Measurements from ENCODE around the gene GPR158. TPM values are rescaled to one million over a fixed set of nuclear protein-coding genes. Genes with fewer than 3 reads are reported as not detected.
A peak's percentile ranks its signal among the peaks of the same experiment; 100 is the strongest.

Gene GPR158
- total and polyA plus RNA-seq, 4 donors: 0.02 to 0.97 TPM; not detected in 2

DNA sequence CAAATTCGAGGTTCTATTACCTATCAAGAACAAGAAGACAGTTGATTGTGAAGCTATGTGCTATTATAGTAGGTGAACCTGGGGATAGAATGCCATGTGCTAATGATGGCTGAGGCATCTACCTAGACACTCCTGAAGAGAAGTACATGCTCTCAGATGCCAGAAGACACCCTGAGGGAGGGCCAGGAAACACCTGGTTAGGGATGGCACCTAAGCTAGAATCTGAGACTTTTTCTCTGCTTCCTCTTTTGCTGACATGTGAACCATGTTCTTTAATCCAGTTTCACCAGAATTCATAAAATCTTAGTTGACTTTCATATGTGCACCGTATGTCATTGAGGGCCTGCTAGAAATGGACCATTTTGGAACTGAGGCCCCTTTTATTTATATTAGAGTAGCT, 242.8 kb downstream of the GPR158 start:
- ATAC-seq (ENCODE audit: insufficient read depth, low FRiP score): no peak
- H3K9me3 ChIP-seq (ENCODE audit: control insufficient read depth in 4 of 4, insufficient read depth in 3 of 4, low read length in 3 of 4): no peaks in the 10 kb centered on the region
- H3K4me3 ChIP-seq: no peak overlapping the region
- H3K27me3 ChIP-seq (ENCODE audit: control insufficient read depth in 3 of 3, insufficient read depth in 3 of 3, low read length in 2 of 3): no peaks in the 10 kb centered on the region
- TF ChIP-seq, protein P1, sequence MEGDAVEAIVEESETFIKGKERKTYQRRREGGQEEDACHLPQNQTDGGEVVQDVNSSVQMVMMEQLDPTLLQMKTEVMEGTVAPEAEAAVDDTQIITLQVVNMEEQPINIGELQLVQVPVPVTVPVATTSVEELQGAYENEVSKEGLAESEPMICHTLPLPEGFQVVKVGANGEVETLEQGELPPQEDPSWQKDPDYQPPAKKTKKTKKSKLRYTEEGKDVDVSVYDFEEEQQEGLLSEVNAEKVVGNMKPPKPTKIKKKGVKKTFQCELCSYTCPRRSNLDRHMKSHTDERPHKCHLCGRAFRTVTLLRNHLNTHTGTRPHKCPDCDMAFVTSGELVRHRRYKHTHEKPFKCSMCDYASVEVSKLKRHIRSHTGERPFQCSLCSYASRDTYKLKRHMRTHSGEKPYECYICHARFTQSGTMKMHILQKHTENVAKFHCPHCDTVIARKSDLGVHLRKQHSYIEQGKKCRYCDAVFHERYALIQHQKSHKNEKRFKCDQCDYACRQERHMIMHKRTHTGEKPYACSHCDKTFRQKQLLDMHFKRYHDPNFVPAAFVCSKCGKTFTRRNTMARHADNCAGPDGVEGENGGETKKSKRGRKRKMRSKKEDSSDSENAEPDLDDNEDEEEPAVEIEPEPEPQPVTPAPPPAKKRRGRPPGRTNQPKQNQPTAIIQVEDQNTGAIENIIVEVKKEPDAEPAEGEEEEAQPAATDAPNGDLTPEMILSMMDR (IDR thresholded peaks at IDR 0.05; ENCODE audit: control extremely low read depth, extremely low read depth): no peak
- no peak overlapping the region for H3K27ac ChIP-seq (ENCODE audit: low read depth in 1 of 2, low read length in 1 of 2)
- WGBS, 2 donors: 78 to 82% methylated on average over 2 of the region's 2 CpGs
- H3K36me3 ChIP-seq (ENCODE audit: control insufficient read depth in 4 of 4, insufficient read depth in 4 of 4, low read length in 4 of 4): no peaks in the 10 kb centered on the region
- DNase-seq: no peak
- H3K9ac ChIP-seq (ENCODE audit: insufficient read depth in 1 of 2, low read length in 2 of 2): no peak overlapping the region
- H3K4me1 ChIP-seq (ENCODE audit: control insufficient read depth in 5 of 5, insufficient read depth in 5 of 5, low read length in 5 of 5): no peaks in the 10 kb centered on the region

DNA sequence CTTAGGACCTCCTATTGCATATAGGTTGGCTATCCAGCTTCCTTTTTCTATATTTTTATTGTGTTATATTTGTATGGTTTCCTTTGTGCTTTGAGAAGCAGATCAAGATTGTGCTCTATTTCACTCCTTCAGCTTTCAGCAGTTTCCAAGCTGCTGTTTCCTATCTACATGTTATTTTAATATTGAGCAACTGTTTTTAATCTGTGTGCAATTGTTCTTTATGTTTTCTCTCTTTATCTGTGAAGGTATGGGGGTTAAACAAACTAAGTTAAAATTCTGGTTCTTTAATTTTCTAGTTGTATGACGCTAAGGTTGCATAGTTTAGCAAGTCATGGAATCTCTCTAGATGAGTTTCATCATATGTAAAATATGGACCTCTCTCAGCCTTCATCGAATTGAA, 251.0 kb downstream of the GPR158 start:
- no peaks in the 10 kb centered on the region for H3K9me3 ChIP-seq (ENCODE audit: control insufficient read depth in 4 of 4, insufficient read depth in 3 of 4, low read length in 3 of 4)
- DNase-seq (no peak), ATAC-seq (ENCODE audit: insufficient read depth, low FRiP score) (no peak)
- H3K27me3 ChIP-seq (ENCODE audit: control insufficient read depth in 3 of 3, insufficient read depth in 3 of 3, low read length in 2 of 3): no peaks in the 10 kb centered on the region
- WGBS, 2 donors: 71 to 77% methylated on average over 2 of the region's 2 CpGs
- H3K4me1 ChIP-seq (ENCODE audit: control insufficient read depth in 5 of 5, insufficient read depth in 5 of 5, low read length in 5 of 5): no peaks in the 10 kb centered on the region
- no peak overlapping the region for H3K4me3 ChIP-seq
- H3K27ac ChIP-seq (ENCODE audit: low read depth in 1 of 2, low read length in 1 of 2): no peak overlapping the region
- no peaks in the 10 kb centered on the region for H3K36me3 ChIP-seq (ENCODE audit: control insufficient read depth in 4 of 4, insufficient read depth in 4 of 4, low read length in 4 of 4)
- TF ChIP-seq, protein P1 (IDR thresholded peaks at IDR 0.05; ENCODE audit: control extremely low read depth, extremely low read depth): no peak
- H3K9ac ChIP-seq (ENCODE audit: insufficient read depth in 1 of 2, low read length in 2 of 2): no peak overlapping the region

DNA sequence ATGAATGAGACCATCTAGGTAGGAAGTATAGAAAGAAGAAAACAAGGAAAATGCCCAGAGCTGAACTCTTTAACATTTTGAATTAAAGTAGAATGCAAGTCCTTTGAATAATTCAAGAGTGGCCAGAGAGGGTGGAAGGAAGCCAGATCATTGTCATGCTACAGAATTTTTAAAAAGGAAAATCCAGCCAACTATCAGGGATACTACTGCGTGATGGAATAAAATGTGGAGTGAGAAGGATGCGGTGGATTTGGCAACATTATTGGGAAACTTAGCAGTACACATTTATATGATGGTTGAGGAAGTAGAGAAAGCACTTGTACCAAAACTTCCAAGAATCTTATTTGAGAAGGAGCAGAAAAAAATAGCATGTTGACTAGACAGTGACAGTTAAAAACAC, 261.6 kb downstream of the GPR158 start:
- Histone ChIP-seq H3K27me3 (ENCODE audit: control insufficient read depth in 3 of 3, insufficient read depth in 3 of 3, low read length in 2 of 3) (no peaks in the 10 kb centered on the region), H3K36me3 (ENCODE audit: control insufficient read depth in 4 of 4, insufficient read depth in 4 of 4, low read length in 4 of 4) (no peaks in the 10 kb centered on the region), H3K4me1 (ENCODE audit: control insufficient read depth in 5 of 5, insufficient read depth in 5 of 5, low read length in 5 of 5) (no peaks in the 10 kb centered on the region), H3K9ac (ENCODE audit: insufficient read depth in 1 of 2, low read length in 2 of 2) (no peak overlapping the region), H3K9me3 (ENCODE audit: control insufficient read depth in 4 of 4, insufficient read depth in 3 of 4, low read length in 3 of 4) (no peaks in the 10 kb centered on the region), H3K27ac (ENCODE audit: low read depth in 1 of 2, low read length in 1 of 2) (no peak overlapping the region), H3K4me3 (no peak overlapping the region)
- ATAC-seq (ENCODE audit: insufficient read depth, low FRiP score) (no peak), DNase-seq (peak in 1 of 3 donors; percentile 5)
- 82 to 94% methylated on average over 2 of the region's 2 CpGs for WGBS, 2 donors
- TF ChIP-seq, protein P1 (IDR thresholded peaks at IDR 0.05; ENCODE audit: control extremely low read depth, extremely low read depth): no peak

DNA sequence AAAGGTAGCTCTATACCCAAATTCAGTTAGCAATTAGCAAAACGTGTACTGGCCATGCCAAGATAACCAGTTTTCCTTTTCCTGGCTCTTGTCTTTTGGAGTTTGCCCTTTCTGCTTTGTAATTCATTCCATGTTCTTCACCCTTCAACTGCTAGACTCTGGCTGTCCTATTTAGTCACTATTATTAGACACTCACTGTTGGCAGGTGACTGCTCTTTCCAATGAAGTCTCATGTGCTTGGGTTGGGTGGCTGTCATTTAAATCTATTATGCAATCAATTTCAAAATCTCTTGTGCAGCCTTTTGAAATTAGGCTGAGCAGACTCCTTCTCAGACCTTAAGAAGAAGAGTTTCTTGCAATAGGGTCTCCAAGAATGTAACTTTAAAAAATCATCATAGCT, 266.5 kb downstream of the GPR158 start:
- Histone ChIP-seq H3K4me3 (no peak overlapping the region), H3K9ac (ENCODE audit: insufficient read depth in 1 of 2, low read length in 2 of 2) (no peak overlapping the region), H3K4me1 (ENCODE audit: control insufficient read depth in 5 of 5, insufficient read depth in 5 of 5, low read length in 5 of 5) (no peaks in the 10 kb centered on the region), H3K36me3 (ENCODE audit: control insufficient read depth in 4 of 4, insufficient read depth in 4 of 4, low read length in 4 of 4) (no peaks in the 10 kb centered on the region), H3K27ac (ENCODE audit: low read depth in 1 of 2, low read length in 1 of 2) (peak overlapping the region in 1 of 2 donors; percentile 21), H3K27me3 (ENCODE audit: control insufficient read depth in 3 of 3, insufficient read depth in 3 of 3, low read length in 2 of 3) (no peaks in the 10 kb centered on the region), H3K9me3 (ENCODE audit: control insufficient read depth in 4 of 4, insufficient read depth in 3 of 4, low read length in 3 of 4) (peaks cover 0 to 3% (median 0%) of the 10 kb centered on the region in 4 donors)
- DNase-seq (no peak), ATAC-seq (ENCODE audit: insufficient read depth, low FRiP score) (no peak)
- WGBS, 2 donors: 52 to 71% methylated on average over 1 of the region's 1 CpG
- TF ChIP-seq, protein P1 (IDR thresholded peaks at IDR 0.05; ENCODE audit: control extremely low read depth, extremely low read depth): no peak

Data from lung (tissue), 12 donors.